Ishikawa (cell line): Measurements from ENCODE around the gene SLC6A5.

Experiments used
- CEBPB ChIP-seq: IDR thresholded peaks from 2 replicates; pipeline ENCODE4 v1.6.1; 2012
- CREB1 ChIP-seq: IDR thresholded peaks from 2 replicates; pipeline ENCODE4 v1.6.1; 2012; ENCODE audit warnings: low read depth
- EGR1 ChIP-seq: IDR thresholded peaks from 2 replicates; pipeline ENCODE4 v1.6.1; 2012
- EP300 ChIP-seq: IDR thresholded peaks from 2 replicates; pipeline ENCODE4 v1.6.1; 2012; ENCODE audit warnings: borderline replicate concordance
- FOXM1 ChIP-seq: IDR thresholded peaks from 2 replicates; pipeline ENCODE4 v1.6.1; 2012; ENCODE audit warnings: low read depth, borderline replicate concordance
- NFIC ChIP-seq: IDR thresholded peaks from 2 replicates; pipeline ENCODE4 v1.6.1; 2012
- RAD21 ChIP-seq: IDR thresholded peaks from 2 replicates; pipeline ENCODE4 v1.6.1; 2012; ENCODE audit warnings: low read depth
- TAF1 ChIP-seq: IDR thresholded peaks from 2 replicates; pipeline ENCODE4 v1.6.1; 2012; ENCODE audit warnings: low read depth, mild to moderate bottlenecking
- TCF12 ChIP-seq: IDR thresholded peaks from 2 replicates; pipeline ENCODE4 v1.6.1; 2012; ENCODE audit warnings: low read depth
- TEAD4 ChIP-seq: IDR thresholded peaks from 2 replicates; pipeline ENCODE4 v1.6.1; 2012
- YY1 ChIP-seq: IDR thresholded peaks from 2 replicates; pipeline ENCODE4 v1.6.1; 2012; ENCODE audit warnings: low read depth
- ZBTB7A ChIP-seq: IDR thresholded peaks from 2 replicates; pipeline ENCODE4 v1.6.1; 2012; ENCODE audit warnings: low read depth
- TF ChIP-seq, protein P1 (sequence below): IDR thresholded peaks from 2 replicates; pipeline ENCODE4 v1.6.1; 2012
- TF ChIP-seq, protein P2 (sequence below): IDR thresholded peaks from 2 replicates; pipeline ENCODE4 v1.6.1; 2012; ENCODE audit warnings: low read depth, mild to moderate bottlenecking
- TF ChIP-seq, protein P3 (sequence below): IDR thresholded peaks from 2 replicates; pipeline ENCODE4 v1.6.1; 2012

The SLC6A5 gene

DNA sequence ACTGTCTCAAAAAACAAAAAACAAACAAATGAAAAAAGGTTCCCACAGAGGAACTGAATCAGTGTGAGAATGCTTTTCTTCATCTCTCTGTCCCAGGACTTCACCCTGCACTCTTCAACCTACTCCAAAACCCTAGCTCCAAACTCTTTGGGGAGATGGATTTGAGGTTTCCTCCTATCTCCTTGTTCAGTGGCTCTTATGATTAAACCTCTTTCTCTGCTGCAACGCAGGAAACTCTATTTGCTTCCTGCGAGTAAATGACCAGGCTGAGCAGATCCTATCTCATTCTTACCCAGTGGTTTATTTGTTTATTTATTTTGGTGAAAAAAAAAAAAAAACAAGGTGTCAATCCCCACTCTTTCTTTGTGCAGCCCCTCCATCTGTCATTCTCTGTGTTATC, 12.0 kb downstream of the SLC6A5 start:
- TF ChIP-seq, protein P1, sequence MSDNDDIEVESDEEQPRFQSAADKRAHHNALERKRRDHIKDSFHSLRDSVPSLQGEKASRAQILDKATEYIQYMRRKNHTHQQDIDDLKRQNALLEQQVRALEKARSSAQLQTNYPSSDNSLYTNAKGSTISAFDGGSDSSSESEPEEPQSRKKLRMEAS = no peak
- no peak for TF ChIP-seq CREB1
- TF ChIP-seq, protein P2, sequence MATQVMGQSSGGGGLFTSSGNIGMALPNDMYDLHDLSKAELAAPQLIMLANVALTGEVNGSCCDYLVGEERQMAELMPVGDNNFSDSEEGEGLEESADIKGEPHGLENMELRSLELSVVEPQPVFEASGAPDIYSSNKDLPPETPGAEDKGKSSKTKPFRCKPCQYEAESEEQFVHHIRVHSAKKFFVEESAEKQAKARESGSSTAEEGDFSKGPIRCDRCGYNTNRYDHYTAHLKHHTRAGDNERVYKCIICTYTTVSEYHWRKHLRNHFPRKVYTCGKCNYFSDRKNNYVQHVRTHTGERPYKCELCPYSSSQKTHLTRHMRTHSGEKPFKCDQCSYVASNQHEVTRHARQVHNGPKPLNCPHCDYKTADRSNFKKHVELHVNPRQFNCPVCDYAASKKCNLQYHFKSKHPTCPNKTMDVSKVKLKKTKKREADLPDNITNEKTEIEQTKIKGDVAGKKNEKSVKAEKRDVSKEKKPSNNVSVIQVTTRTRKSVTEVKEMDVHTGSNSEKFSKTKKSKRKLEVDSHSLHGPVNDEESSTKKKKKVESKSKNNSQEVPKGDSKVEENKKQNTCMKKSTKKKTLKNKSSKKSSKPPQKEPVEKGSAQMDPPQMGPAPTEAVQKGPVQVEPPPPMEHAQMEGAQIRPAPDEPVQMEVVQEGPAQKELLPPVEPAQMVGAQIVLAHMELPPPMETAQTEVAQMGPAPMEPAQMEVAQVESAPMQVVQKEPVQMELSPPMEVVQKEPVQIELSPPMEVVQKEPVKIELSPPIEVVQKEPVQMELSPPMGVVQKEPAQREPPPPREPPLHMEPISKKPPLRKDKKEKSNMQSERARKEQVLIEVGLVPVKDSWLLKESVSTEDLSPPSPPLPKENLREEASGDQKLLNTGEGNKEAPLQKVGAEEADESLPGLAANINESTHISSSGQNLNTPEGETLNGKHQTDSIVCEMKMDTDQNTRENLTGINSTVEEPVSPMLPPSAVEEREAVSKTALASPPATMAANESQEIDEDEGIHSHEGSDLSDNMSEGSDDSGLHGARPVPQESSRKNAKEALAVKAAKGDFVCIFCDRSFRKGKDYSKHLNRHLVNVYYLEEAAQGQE = no peak
- TF ChIP-seq RAD21 = no peak
- no peak for TF ChIP-seq EGR1

DNA sequence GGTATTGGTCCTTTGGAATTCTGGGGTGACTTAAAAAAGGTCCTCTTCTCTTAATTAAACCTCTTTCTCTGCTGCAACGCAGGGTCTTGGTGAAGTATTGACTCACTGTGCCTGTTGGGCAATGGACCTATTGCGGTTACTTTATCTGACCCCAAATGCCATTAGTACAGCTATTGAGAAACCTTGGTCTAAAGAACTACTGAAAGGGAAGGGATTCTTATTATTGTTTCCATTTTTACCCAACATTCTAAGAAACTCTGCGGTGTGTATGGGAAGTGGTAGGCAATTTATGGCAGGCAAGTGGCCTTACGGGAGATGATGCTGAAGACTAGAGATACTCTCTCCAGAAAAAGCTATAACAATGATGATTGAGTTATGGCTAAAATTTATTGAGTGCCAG, 12.5 kb downstream of the SLC6A5 start:
- no peak for TF ChIP-seq ZBTB7A
- TF ChIP-seq, protein P2 = no peak

DNA sequence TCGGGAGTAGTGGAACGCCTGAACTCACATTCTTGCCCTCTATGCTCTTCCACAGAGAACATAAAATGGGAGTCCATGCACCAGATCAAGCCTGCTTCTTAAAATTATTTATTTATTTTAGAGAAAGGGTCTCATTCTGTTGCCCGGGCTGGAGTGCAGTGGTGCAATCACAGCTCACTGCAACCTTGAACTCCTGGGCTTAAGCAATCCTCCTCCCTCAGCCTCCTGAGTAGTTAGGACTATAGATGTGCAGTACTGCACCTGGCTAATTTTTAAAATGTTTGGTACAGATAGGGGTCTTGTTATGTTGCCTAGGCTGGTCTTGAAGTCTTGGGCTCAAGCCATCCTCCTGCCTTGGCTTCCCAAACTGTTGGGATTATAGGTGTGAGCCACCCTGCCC, 13.0 kb downstream of the SLC6A5 start:
- TF ChIP-seq RAD21 = no peak
- TF ChIP-seq CREB1 = no peak
- no peak for TF ChIP-seq NFIC
- TF ChIP-seq CEBPB = no peak
- TF ChIP-seq TAF1 = no peak
- TF ChIP-seq TEAD4 = no peak
- no peak for TF ChIP-seq EGR1
- TF ChIP-seq YY1 = no peak
- TF ChIP-seq, protein P2 = no peak
- no peak for TF ChIP-seq ZBTB7A

DNA sequence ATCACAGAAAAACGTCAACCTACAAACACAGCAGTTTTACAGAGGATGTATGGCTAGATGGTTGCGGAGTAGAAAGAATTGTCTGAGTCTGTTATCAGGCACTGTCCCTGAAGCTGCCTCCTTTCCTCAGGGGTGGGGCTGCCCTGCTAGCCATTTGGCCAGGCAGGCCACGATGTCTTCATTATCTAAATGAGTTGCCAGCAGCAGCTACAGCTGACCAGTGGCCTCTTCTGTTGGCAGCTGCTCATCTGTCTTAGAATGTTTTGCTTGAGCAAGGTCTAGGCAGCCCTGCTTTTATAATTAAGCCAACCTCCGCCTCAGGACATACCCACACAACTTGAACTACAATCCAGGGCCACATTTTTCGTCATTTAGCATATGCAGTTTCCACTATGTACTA, 17.5 kb downstream of the SLC6A5 start:
- TF ChIP-seq, protein P3, sequence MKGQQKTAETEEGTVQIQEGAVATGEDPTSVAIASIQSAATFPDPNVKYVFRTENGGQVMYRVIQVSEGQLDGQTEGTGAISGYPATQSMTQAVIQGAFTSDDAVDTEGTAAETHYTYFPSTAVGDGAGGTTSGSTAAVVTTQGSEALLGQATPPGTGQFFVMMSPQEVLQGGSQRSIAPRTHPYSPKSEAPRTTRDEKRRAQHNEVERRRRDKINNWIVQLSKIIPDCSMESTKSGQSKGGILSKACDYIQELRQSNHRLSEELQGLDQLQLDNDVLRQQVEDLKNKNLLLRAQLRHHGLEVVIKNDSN = no peak
- TF ChIP-seq CEBPB (no peak), TAF1 (no peak), NFIC (no peak), EP300 (no peak), YY1 (no peak), EGR1 (no peak), TCF12 (no peak), TEAD4 (no peak), RAD21 (no peak), FOXM1 (no peak), CREB1 (no peak), ZBTB7A (no peak)
- TF ChIP-seq, protein P2 = no peak
- TF ChIP-seq, protein P1 = no peak
